ENCODE results near the gene PDGFRB. TPM values are rescaled to one million over a fixed set of nuclear protein-coding genes. Genes with fewer than 3 reads are reported as not detected.

The PDGFRB gene
- polyA plus RNA-seq, 2 of the 4 experiments (the other 2 are of a cell fraction): 0.22 TPM

DNA sequence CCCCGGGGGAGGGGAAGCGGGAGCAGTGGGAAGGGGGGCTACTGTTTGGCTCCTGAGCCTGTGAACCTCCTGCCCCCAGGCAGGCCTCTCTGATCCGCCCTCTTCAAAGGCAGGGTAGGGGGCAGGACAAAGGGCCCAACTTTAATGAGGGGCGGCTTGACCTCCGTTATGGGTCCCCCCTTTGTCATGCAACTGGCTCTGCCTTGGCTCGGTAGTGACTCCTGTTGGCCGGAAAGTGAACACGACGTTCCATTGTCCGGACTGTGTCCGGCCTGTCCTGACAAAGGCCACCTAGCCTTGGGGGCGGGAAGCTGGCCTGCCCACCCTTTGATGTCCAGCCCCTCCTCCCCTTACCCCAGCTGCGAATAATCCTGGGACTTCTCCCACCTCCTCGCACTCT lies 12.3 kb upstream of the PDGFRB start (continued):
- TF ChIP-seq RNF2 (IDR thresholded peaks at IDR 0.05; ENCODE audit: borderline replicate concordance, low read depth) (no peak), GATA3 (IDR thresholded peaks at IDR 0.05; ENCODE audit: borderline replicate concordance) (no peak), PHF8 (IDR thresholded peaks at IDR 0.05; ENCODE audit: borderline replicate concordance, low read depth) (no peak), HOXA7 (CRISPR knock-in tag; IDR thresholded peaks at IDR 0.05) (no peak), ZNF302 (CRISPR knock-in tag; IDR thresholded peaks at IDR 0.05) (no peak)
- TF ChIP-seq, protein P1, sequence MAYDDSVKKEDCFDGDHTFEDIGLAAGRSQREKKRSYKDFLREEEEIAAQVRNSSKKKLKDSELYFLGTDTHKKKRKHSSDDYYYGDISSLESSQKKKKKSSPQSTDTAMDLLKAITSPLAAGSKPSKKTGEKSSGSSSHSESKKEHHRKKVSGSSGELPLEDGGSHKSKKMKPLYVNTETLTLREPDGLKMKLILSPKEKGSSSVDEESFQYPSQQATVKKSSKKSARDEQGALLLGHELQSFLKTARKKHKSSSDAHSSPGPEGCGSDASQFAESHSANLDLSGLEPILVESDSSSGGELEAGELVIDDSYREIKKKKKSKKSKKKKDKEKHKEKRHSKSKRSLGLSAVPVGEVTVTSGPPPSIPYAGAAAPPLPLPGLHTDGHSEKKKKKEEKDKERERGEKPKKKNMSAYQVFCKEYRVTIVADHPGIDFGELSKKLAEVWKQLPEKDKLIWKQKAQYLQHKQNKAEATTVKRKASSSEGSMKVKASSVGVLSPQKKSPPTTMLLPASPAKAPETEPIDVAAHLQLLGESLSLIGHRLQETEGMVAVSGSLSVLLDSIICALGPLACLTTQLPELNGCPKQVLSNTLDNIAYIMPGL (CRISPR knock-in tag; IDR thresholded peaks at IDR 0.05; ENCODE audit: borderline replicate concordance): no peak
- TF ChIP-seq, protein P2, sequence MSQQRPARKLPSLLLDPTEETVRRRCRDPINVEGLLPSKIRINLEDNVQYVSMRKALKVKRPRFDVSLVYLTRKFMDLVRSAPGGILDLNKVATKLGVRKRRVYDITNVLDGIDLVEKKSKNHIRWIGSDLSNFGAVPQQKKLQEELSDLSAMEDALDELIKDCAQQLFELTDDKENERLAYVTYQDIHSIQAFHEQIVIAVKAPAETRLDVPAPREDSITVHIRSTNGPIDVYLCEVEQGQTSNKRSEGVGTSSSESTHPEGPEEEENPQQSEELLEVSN (IDR thresholded peaks at IDR 0.05; ENCODE audit: borderline replicate concordance, low read depth): no peak

DNA sequence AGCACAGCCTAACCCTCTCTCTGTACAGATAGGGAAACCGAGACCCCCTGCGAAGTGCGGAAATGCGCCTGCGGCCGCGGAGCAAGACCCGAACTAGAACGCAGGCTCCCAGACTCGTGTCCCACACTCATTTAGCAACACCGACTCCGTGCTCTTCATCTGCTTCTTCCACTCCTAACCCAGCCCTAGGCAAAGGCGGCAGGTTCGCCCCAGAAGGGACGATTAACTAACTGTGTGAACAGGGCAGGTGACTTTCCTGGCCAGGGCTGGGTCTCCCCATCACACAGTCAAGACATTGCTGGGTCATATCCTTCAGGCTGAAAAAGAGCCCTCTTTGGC lies 11.8 kb upstream of the PDGFRB start:
- ATAC-seq (no peak), DNase-seq (ENCODE audit: low read depth in 1 of 2, low spot score in 1 of 2) (no peak), FAIRE-seq (no peak)
- Histone ChIP-seq H3K4me2 (no peak overlapping the region), H3K4me1 (peaks cover 5% of the 10 kb centered on the region; the same call in 1 of the 3 replicates), H3K27ac (no peak overlapping the region), H3K4me3 (no peak overlapping the region), H3K9me3 (no peaks in the 10 kb centered on the region)
- POLR2A ChIA-PET: no interaction called here
- CTCF ChIA-PET: interaction anchor here (1.3 to 3.3 kb wide), 3 partner anchors 23 to 51 kb away, joined by 3 to 17 read pairs (median 4); partner anchors contain the start of gene SLC6A7
- no peak for TF ChIP-seq POLR2A (IDR thresholded peaks at IDR 0.05; ENCODE audit: low read length)
- TF ChIP-seq, protein P3, sequence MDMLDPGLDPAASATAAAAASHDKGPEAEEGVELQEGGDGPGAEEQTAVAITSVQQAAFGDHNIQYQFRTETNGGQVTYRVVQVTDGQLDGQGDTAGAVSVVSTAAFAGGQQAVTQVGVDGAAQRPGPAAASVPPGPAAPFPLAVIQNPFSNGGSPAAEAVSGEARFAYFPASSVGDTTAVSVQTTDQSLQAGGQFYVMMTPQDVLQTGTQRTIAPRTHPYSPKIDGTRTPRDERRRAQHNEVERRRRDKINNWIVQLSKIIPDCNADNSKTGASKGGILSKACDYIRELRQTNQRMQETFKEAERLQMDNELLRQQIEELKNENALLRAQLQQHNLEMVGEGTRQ (IDR thresholded peaks at IDR 0.05): no peak
- TF ChIP-seq KDM5A (IDR thresholded peaks at IDR 0.05): no peak
- TF ChIP-seq, protein P1 (CRISPR knock-in tag; IDR thresholded peaks at IDR 0.05; ENCODE audit: borderline replicate concordance): no peak
- TF ChIP-seq TP53 (CRISPR knock-in tag; IDR thresholded peaks at IDR 0.05): no peak
- TF ChIP-seq, protein P4, sequence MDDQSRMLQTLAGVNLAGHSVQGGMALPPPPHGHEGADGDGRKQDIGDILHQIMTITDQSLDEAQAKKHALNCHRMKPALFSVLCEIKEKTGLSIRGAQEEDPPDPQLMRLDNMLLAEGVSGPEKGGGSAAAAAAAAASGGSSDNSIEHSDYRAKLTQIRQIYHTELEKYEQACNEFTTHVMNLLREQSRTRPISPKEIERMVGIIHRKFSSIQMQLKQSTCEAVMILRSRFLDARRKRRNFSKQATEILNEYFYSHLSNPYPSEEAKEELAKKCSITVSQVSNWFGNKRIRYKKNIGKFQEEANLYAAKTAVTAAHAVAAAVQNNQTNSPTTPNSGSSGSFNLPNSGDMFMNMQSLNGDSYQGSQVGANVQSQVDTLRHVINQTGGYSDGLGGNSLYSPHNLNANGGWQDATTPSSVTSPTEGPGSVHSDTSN (IDR thresholded peaks at IDR 0.05): no peak
- no peak for TF ChIP-seq ZFP36 (IDR thresholded peaks at IDR 0.05; ENCODE audit: borderline replicate concordance, partially characterized antibody)
- TF ChIP-seq BHLHE40 (IDR thresholded peaks at IDR 0.05; ENCODE audit: low read depth, low read length): no peak
- TF ChIP-seq FOSL2 (IDR thresholded peaks at IDR 0.05): no peak
- TF ChIP-seq FOSL2 (CRISPR knock-in tag; IDR thresholded peaks at IDR 0.05): no peak
- TF ChIP-seq HOXB5 (CRISPR knock-in tag; IDR thresholded peaks at IDR 0.05): no peak
- no peak for TF ChIP-seq EP300 (IDR thresholded peaks at IDR 0.05)
- TF ChIP-seq, protein P2 (IDR thresholded peaks at IDR 0.05; ENCODE audit: borderline replicate concordance, low read depth): no peak
- 89% methylated on average over 15 of the region's 15 CpGs for WGBS (ENCODE audit: missing lambda C conversion rate)

Data from A549 (cell line).